Left lobe of liver (tissue), 2 donors: ENCODE results near the gene PALM. TPM values are rescaled to one million over a fixed set of nuclear protein-coding genes. Genes with fewer than 3 reads are reported as not detected.

Experiments used
- ATAC-seq: fragments of 200-7000 bp; cut with Tn5 transposase; one replicate; pipeline ENCODE4 v1.9.1; 2020; ENCODE audit warnings: mild to moderate bottlenecking, moderate library complexity
- DNase-seq: peaks from one replicate; pipeline ENCODE4 v3.0.0-alpha.2; 2020; ENCODE audit warnings: low spot score
- total RNA-seq: library from RNA; stranded (reverse); gene quantifications from one replicate; pipeline ENCODE4 v1.2.1, GENCODE V29; 2021
- donor health status: DM: no; HTN: no; CAD: no; lungs with moderate emphysema.
- donor health status: DM: no; HTN: yes; CAD: no.

The PALM gene
- total RNA-seq, 1 donor from 2014 or later = 6.6 TPM

DNA sequence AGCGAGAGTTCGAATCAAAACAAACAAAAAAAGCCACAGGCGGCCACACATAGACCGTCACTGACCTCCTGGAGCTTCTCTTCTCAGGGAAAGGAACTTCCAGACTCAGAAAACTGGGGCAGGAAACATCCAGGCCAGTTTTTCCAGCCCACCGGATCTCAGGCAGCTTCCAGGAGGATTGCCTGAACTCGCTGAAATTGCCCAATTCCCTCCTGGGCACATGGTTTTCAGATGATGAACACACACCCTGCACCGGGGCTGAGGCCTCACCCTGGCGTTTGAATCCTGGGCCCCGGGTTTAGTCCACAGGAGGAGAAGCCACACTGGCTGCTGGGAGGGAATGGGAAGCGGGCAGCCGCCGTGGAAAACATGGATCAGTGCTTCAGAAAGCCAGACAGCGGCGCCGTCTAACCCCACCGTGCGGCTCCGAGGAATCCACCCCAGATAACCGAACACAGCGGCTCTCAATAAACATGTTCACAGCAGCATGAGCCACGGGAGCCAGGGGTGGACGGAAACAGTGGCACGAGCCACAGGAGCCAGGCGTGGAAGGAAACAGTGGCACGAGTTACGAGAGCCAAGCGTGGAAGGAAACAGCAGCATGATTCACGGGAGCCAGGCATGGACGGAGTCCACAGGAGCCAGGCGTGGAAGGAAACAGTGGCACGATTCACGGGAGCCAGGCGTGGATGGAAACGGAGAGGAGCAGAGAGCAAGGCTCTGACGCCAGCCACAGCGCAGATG is 70.3 kb downstream of the PALM start:
- DNase-seq (no peak), ATAC-seq (peak; percentile 84)

DNA sequence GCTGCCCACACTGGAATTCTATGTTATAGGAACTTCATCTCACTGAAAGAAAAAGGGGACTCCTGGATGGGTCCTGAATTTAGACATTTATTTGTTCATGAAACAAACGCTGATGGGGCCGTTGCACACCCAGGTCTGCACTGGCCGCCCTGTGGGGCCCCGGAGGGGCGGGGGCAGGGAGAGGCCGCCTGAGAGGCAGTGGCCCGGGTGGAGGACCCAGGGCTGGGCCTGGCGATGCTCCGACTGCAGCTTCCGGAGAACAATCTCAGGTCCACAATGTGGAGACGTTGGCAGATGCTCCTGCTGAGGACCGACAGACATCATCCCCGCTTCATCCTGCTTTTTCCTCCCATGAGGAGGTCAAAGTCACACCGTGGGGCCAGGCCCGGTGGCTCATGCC is 72.2 kb downstream of the PALM start:
- DNase-seq (no peak), ATAC-seq (no peak)

DNA sequence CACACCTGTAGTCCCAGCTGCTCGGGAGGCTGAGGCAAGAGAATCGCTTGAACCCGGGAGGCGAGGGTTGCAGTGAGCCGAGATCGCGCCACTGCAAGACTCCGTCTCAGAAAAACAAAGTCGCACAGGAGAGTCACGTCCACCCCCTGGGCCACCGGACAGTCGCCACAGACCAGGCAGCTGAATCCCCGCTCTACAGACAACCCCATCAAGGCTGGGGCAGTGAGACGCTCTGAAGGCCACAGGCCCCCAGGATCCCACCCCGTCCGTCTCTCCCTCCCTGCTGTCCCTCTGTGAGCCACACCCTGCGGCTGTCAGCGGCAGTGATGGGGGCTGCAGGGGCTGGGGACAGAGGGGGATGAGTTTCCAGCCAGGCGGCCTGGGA is 73.1 kb downstream of the PALM start:
- ATAC-seq (no peak), DNase-seq (no peak)

DNA sequence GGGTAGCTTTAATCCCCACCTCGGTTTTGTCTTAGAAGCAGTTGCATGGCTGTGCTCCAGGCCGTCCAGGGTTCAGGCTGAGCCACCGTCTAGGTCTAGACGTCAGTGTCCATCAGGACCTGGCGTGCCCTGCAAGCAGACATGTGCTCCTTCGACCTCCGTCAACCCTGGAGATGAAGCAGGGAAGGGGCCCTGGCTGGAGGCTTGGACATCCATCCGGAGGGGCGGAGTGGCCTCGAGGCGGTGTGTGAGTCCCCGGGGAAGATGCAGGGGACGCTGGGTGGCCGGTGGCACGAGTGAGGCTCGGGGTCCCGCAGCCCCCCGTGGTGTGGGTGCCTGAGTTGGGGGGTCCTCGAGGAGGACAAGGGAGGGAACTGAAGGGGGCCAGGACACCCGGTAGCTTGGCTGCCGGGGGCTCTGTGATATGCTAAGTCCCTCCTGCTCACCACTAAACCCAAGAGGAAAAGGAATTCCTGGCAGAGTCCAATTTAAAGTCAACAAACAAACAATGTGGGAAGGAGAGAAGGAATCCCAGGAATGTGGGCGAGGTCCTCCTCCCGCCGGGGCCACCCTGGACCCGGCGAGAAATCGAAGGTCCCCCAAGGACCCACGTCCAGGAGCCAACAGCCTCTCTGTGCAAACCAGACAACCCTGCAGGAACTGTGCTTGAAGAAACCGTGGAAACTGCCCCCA is 73.6 kb downstream of the PALM start:
- ATAC-seq = peak; percentile 29
- DNase-seq = no peak

DNA sequence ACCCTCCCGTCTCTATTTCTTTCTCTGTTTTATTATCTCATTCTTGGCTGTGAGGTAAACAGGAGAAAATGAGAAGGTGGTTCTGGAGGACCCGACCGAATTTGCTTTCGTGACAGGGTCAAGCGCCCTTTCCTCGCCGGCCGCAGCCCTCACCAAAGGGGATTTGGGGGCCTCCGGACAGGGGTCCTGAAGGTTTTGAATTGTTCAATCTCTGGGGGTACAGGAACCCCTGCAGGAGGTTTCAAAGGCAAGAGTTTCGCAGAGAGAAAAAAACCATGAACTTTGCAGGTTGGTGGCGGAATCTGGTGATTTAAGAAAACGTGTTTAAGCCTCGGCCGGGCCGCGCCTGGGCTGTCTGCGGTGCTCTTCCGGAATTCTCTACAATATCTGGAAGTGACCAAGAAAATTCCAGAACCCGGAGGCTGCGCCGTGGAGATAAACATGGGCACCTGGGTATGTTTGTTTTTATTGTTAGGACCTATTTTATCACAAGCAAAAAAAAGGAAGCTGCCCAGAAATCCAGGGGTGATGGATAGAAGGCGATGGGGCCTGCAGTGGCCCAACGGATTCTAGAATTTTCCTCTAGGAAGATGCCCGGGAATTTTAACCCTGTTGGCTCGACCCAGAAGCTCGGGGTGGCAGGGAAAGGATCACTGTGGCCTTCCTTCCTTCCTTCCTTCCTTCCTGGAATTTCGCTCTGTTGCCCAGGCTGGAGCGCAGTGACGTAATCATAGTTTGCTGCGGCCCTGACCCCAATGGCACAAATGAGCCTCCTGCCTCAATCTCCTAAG is 74.3 kb downstream of the PALM start:
- no peak for DNase-seq
- peak; percentile 36 for ATAC-seq

DNA sequence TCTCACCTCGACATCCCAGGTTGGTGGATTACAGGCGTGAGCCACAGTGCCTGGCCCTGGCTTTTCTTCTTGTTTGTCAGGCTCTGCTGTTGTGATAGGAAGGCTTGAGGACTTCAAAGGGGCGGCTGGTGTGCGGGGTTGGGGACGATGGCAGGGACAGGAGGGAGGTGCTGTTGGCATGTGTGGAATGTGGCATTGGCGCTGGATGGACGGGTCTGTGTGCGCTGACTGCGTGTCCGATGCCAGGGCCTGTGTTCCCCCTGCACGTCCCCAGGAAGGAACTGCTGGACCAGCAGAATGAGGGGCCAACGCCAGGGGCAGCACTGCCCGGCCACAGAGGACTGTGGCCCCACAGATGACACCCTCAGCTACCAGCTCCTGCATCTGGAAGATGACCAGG is 75.8 kb downstream of the PALM start:
- no peak for ATAC-seq
- DNase-seq = no peak

DNA sequence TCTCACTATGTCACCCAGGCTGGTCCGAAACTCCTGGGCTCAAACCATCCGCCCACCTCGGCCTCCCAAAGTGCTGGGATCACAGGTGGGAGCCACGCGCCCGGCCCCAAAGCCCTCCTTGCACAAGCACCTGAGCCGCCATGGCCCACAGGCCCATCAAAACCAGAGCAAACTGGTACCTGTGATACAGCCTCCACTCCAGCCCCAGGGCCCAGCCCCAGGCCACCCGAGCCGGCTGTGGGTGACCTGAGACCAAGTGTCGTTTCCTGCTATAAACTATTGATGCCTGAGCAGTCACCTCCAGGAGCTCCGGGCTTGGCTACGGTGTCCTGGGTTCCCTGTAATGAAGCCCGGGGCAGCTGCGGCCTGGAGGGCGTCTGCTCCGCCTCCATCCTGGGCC is 78.8 kb downstream of the PALM start:
- no peak for ATAC-seq
- no peak for DNase-seq

DNA sequence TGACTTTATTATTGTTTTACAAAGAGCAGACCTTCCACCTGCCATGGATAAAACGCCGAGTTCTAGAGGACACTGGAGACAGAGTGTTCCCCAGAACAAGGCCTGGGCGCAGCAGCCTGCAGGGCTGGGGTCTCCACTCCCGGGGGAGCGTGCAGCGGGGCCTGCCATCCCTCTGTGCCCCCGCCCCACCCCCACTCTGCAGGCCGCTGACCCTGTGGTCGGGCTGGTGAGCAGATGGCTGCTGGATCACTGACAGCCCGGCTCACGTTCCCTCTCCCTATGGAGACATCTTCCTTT is 79.9 kb downstream of the PALM start:
- ATAC-seq = no peak
- DNase-seq = no peak

DNA sequence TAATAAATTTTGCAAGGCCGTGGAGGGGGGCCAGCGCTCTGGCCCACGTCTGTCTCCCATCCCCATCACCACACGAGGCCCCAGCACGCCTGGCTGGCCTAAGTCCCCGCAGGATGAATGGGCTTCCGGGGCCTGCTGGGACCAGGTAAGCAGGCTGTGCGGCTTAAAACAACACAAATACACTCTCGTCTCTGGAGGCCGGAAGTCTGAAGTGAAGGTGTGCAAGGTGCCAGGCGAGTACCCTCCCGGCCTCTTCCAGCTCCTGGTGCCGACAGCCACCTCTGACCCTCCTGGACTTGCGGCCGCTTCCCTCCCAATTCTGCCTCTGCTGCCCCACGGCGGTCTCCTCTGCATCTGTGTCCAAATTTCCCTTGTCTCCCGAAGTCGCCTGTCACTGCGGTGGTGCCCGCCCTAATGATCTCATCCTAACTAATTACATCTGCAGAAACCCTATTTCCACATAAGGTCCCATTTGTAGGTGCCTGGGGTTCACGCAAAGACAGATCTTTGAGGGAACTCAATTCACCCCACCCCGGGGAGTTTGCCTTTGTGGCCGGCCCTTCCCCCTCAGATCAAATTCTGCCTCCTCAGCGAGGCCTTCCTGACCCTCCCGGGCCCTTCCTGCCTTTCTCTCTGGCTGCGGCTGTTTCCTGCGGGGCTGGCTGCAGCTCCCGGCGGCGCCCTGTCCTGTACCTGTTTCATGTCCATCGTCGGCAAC is 80.4 kb downstream of the PALM start:
- ATAC-seq (peak; percentile 60), DNase-seq (no peak)

DNA sequence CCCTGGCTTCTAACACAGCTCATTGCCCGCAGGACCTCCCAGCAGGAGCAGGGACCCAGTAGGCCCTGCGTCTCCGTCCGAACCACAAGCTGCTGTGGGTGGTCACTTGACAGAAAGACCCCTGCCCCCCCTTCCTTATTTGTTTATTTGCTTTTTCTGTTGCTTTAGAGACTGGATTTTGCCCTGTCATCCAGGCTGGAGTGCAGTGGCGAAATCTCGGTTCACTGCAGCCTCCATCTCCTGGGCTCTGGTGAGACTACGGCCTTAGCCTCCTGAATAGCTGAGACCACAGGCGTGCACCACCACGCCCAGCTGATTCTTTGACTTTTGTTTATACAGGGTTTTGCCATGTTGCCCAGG is 80.9 kb downstream of the PALM start:
- ATAC-seq = no peak
- DNase-seq = no peak

DNA sequence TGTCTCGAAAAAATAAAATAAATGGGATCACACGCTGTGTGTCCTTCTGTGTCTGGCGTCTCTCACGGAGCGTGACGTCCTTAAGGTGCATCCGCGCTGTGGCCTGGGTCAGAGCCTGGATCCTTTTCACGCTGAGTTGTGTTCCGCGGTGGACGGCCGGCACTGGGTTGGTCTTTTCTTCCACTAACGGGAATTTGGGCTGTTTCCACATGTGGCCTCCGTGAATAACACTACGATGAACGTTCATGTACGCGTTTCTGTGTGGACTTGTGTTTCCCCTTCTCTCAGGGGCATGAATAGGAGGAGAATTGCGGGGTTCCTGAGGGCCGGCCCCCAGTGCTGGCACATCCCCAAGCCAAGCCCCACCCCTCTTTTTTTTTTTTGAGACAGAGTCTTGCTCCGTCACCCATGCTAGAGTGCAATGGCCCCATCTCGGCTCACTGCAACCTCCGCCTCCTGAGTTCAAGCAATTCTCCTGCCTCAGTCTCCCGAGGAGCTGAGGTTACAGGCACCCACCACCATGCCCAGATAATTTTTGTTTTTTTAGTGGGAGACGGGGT is 82.4 kb downstream of the PALM start:
- DNase-seq = no peak

DNA sequence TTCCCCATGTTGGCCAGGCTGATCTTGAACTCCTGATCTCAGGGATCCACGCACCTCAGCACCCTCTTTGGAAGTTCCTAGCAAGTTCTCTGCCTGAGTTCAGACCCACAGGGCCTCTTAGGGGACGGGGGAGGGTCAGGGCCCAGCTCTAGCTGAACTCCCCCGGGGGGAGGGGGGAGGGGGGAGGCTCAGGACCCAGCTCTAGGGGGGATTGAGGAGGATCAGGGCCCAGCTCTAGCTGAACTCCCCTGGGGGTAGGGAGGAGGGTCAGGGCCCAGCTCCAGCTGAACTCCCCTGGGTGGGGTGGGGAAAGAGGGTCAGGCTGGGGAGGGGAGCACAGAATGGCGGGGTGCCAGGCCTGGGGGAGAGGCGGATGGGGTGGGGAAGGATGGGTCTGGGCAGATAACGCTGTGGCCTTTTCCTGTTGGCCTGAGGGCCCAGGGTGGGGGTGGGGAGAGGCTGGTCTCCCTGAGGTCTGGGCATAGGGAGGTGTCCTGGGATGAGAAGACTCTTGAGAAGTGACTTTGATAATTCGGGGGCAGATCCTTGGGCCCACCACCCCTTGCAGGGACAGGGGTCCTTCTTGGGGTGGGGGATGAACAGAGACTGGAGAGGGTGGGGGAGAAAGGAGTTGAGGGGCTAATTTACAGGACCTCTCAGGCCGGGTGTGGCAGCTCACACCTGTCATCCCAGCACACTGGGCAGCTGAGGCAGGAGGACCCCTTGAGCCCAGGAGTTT is 83.0 kb downstream of the PALM start:
- ATAC-seq = no peak
- no peak for DNase-seq

More for the DNA sequence above, 82.4 kb downstream of the PALM start:
- no peak for ATAC-seq

DNA sequence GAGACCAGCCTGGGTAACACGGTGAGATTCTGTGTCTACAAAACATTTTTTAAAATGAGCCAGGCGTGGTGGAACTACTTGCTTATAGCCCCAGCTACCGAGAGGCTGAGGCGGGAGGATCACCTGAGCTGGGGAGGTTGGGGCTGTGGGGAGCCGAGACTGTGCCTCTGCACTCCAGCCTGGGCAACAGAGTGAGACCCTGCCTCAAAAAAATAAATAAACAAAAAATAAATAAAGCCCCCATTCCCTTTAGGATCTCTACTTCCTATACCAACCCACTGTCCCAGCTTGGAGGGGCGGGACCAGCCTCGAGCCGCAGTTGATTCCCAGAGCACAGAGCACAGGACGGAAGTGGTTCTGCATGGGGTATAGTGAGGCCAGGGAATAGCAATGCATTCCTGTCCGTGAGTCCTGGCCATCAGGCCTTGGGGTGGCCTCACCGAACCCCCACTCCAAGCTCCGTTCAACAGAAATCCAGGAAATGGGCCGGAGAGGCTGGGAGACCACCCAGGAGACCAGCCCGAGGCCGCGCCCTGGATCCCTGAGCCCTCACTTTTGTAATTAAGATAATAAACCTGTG is 83.7 kb downstream of the PALM start:
- DNase-seq (no peak), ATAC-seq (no peak)

DNA sequence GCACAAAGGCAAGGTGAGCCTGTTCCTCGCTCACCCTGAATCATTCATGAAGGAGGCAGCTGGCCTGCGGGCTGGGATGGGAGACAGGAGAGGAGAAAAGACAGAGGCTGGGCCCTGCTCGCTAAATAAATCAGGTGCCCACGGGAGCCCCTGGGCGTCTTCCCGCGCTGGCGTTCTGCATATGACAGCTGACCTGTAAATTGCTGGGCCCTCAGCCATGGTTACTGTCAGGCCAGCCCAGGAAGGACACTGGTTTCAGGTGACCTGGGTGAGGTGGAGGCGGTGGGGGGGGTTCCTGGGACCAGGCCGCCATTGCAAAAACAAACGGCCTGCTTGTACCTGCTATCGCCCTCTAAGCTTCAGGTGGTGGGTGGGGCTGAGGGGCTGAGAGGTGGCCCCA is 85.1 kb downstream of the PALM start:
- DNase-seq = no peak
- ATAC-seq = no peak

DNA sequence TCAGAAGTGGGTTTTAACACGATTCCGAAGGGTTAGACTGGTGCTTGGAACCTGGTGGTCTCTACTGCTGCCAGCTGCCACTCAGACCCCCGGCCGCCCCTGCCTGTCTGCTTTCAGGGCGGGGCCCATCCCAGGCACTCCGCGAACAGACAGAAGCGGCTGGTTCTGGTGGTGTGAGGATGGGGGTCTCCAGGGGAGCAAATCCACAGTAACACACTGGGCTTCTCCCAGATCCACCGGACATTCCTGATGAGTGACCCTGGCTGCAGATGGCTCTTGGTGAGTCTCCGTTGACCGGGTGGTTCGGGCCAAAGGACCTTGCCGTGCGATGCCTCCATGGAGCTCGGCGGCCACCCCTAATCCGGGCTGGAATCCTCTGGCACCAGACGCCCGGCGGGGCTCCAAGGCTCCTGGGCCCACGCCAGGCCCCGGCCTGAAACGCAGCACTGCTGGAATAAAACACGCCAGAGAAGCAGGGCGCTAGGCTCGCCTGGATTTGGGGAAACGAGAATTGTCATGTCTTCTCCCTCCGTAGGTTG is 86.4 kb downstream of the PALM start:
- no peak for DNase-seq
- no peak for ATAC-seq

DNA sequence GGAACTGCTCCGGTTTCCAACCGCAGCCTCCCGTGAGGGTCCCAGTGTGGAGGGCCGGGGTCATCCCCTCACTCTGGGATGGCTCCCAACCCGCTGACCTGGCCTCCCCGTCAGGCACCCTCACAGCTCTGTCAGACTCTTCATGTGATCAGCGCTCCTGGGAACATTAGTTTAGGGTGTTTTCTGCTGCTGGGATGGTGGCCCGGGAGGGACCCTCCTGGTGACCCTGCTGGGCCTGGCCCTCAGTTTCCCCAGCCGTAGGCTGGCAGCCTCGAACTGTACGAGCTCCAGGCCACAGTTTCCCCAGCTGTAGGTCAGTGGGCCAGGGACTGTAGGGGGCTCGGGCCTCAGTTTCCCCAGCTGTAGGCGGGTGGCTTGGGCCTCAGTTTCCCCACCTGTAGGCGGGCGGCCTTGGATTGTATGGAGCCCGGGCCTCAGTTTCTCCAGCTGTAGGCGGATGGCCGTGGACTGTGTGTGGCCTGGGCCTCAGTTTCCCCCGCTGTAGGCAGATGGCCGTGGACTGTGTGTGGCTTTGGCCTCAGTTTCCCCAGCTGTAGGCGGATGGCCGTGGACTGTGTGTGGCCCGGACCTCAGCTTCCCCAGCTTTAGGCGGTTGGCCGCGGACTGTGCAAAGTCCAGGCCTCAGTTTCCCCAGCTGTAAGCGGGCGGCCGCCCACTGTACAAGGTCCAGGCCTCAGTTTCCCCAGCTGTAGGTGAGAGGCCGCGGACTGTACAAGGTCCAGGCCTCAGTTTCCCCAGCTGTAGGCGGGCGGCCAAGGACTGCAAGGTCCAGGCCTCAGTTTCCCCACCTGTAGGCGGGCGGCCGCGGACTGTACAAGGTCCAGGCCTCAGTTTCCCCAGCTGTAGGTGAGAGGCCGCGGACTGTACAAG is 87.2 kb downstream of the PALM start:
- ATAC-seq = no peak
- DNase-seq = no peak

DNA sequence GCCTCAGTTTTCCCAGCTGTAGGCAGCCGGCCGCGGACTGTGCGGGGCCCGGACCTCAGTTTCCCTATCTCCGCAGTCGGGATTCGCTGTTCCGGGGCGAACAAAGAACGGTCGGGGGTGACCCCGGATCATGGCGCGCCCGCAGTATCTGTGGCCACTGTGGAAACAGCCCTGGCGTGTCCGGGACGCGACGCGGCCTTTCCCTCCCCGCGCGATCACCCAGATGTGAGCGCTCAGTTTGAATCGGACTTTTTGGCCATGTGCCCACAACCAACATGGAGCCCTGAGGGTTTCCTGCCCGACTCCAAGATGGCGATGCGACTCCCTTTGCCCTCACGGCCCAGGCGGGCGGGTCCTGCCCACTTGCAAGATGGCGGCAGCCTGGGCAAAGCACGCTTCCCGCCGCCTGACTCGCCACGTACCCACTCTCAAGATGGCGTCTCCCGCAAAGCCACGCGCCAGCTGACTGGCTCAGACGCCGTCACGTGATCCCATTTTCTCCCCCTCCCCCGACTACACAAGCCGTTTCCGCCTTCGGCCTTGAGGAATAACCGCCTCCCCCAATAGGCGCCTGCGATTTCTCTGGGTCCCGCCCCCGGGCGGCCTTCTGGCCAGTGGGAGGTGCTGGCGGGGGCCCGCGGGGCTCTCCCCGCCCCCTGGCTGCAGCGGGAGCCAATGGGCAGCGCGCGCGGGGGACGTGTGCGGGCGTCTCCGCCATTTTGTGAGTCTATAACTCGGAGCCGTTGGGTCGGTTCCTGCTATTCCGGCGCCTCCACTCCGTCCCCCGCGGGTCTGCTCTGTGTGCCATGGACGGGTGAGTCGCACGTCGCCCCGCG is 88.2 kb downstream of the PALM start, which contains the start of gene PTBP1:
TSS of gene PTBP1 (plus strand) at position 761 of the 836 bp plus-strand sequence. CDS start at position 807, 46 bp downstream.
- ATAC-seq (peak; percentile 78), DNase-seq (peak; percentile 100)
